Endodermal cell (in vitro differentiated cells): ENCODE data around the gene PPP4R1. TPM values are rescaled to one million over a fixed set of nuclear protein-coding genes. Genes with fewer than 3 reads are reported as not detected.

Experiments
- DNase-seq: peaks from one replicate; pipeline ENCODE4 v3.0.0-alpha.2; 2017
- H3K27ac ChIP-seq: 2 replicates; pipeline ENCODE4 v1.5.1; 2013; ENCODE audit warnings: mild to moderate bottlenecking, low read depth, low read length, moderate library complexity
- H3K27me3 ChIP-seq: 2 replicates; pipeline ENCODE4 v1.6.1; 2013; ENCODE audit warnings: mild to moderate bottlenecking, low read length, moderate library complexity; ENCODE audit not compliant: insufficient read depth, control insufficient read depth, poor library complexity, severe bottlenecking
- H3K36me3 ChIP-seq: 2 replicates; pipeline ENCODE4 v1.7.0; 2013; ENCODE audit warnings: mild to moderate bottlenecking, low read length, moderate library complexity; ENCODE audit not compliant: control insufficient read depth, insufficient read depth
- H3K4me1 ChIP-seq: one replicate; pipeline ENCODE4 v1.7.0; 2013; ENCODE audit warnings: low read length; ENCODE audit not compliant: control insufficient read depth, insufficient read depth
- H3K4me3 ChIP-seq: 2 replicates; pipeline ENCODE4 v1.5.1; 2013; ENCODE audit warnings: mild to moderate bottlenecking, low read length, moderate library complexity
- H3K9ac ChIP-seq: 2 replicates; pipeline ENCODE4 v1.6.1; 2013; ENCODE audit warnings: mild to moderate bottlenecking, low read length, moderate library complexity; ENCODE audit not compliant: poor library complexity, severe bottlenecking; ENCODE audit errors: extremely low read depth
- H3K9me3 ChIP-seq: 2 replicates; pipeline ENCODE4 v1.6.1; 2013; ENCODE audit warnings: mild to moderate bottlenecking, low read length, moderate library complexity; ENCODE audit not compliant: control insufficient read depth
- H3K27ac Mint-ChIP-seq: 2 replicates; pipeline ENCODE4 v1.8.0; 2020; ENCODE audit warnings: mixed read lengths
- H3K27me3 Mint-ChIP-seq: 2 replicates; pipeline ENCODE4 v1.8.0; 2021; ENCODE audit warnings: mild to moderate bottlenecking, mixed read lengths; ENCODE audit not compliant: insufficient read depth
- H3K36me3 Mint-ChIP-seq: 2 replicates; pipeline ENCODE4 v1.8.0; 2020; ENCODE audit warnings: low read depth, mixed read lengths
- H3K4me1 Mint-ChIP-seq: 2 replicates; pipeline ENCODE4 v1.8.0; 2020; ENCODE audit warnings: mixed read lengths
- H3K4me3 Mint-ChIP-seq: 2 replicates; pipeline ENCODE4 v1.8.0; 2020; ENCODE audit warnings: mild to moderate bottlenecking, moderate library complexity, mixed read lengths
- H3K9me3 Mint-ChIP-seq: 2 replicates; pipeline ENCODE4 v1.8.0; 2020; ENCODE audit warnings: mild to moderate bottlenecking, mixed read lengths
- WGBS, 2 experiments: methylation state at CpG; one replicate each; pipeline versions ENCODE4 v1.1.5 to v1.1.7; 2013; ENCODE audit warnings: missing lambda C conversion rate in 2 of 2, mixed read lengths in 1 of 2; ENCODE audit not compliant: insufficient coverage in 1 of 2, insufficient read length in 1 of 2; 5-methylcytosine and 5-hydroxymethylcytosine counted together
- total RNA-seq, 2 donors: library from RNA; stranded (reverse); fragmentation: NEBNext Ultra II Directional in 1 of 2; extraction: Animal tissue kit (Norgen Biotek cat#: 25700) in 1 of 2; gene quantifications; 2 replicates in 1 of 2; 3 replicates in 1 of 2; pipeline ENCODE4 v1.2.1, GENCODE V29; 2021
- TF ChIP-seq, protein P1 (sequence below): fragments of 200-600 bp; sonication (generic); conservative IDR thresholded peaks from 2 replicates; pipeline ENCODE4 v1.5.0; 2021; ENCODE audit warnings: antibody characterized with exemption, mild to moderate bottlenecking

Gene PPP4R1
- total RNA-seq, 2 donors from 2014 or later = 85.8 to 116 TPM

DNA sequence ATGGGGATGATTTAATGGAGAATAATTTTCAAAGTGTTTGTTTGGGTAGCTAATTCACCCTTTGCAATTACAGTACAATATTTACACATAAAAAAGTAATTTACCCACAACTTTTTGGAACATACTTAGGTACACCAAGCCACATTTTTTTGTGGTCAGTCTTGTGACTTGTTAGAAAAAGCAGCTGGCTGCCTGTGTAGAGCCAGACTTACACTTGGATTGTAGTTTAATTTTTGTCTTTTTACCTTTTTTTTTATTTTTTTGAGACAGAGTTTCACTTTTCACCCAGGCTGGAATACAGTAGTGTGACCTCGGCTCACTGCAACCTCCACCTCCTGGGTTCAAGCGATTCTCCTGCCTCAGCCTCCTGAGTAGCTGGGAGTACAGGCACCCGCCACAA, 93.7 kb downstream of the PPP4R1 start:
- Histone ChIP-seq H3K36me3 (peaks cover 45% of the 10 kb centered on the region), H3K9me3 (peaks cover 3% of the 10 kb centered on the region), H3K27me3 (no peaks in the 10 kb centered on the region), H3K4me3 (no peak overlapping the region), H3K4me1 (peaks cover 2% of the 10 kb centered on the region), H3K9ac (no peak overlapping the region), H3K27ac (no peak overlapping the region)
- H3K27ac Mint-ChIP-seq = no peak overlapping the region
- H3K4me1 Mint-ChIP-seq = no peaks in the 10 kb centered on the region
- no peak overlapping the region for H3K4me3 Mint-ChIP-seq
- peaks cover 2% of the 10 kb centered on the region for H3K9me3 Mint-ChIP-seq
- H3K27me3 Mint-ChIP-seq = no peaks in the 10 kb centered on the region
- H3K36me3 Mint-ChIP-seq = peaks cover 57% of the 10 kb centered on the region
- DNase-seq = no peak
- TF ChIP-seq, protein P1, sequence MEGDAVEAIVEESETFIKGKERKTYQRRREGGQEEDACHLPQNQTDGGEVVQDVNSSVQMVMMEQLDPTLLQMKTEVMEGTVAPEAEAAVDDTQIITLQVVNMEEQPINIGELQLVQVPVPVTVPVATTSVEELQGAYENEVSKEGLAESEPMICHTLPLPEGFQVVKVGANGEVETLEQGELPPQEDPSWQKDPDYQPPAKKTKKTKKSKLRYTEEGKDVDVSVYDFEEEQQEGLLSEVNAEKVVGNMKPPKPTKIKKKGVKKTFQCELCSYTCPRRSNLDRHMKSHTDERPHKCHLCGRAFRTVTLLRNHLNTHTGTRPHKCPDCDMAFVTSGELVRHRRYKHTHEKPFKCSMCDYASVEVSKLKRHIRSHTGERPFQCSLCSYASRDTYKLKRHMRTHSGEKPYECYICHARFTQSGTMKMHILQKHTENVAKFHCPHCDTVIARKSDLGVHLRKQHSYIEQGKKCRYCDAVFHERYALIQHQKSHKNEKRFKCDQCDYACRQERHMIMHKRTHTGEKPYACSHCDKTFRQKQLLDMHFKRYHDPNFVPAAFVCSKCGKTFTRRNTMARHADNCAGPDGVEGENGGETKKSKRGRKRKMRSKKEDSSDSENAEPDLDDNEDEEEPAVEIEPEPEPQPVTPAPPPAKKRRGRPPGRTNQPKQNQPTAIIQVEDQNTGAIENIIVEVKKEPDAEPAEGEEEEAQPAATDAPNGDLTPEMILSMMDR = no peak
- WGBS, 2 experiments = 95 to 100% methylated on average over 3 of the region's 3 CpGs

DNA sequence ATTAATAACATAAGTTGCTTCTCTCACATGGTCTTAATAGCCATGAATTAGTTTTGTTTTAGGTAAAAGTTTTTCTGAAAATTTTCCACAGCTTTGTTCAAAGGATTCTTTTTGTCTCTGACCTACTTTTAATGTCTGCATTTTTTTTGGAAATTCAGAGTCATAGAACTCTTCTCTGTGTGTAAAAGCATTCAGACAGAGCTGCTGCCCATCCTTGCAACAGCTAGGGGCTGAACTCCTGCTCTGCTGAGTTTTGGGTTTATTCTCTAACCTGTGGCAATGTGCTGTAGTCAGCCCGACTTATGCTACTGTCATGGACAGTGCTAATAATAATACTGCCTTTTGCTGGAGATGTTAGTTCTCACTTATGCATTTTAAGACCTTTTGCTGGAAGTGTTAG, 95.0 kb downstream of the PPP4R1 start:
- Mint-ChIP-seq H3K4me3 (no peak overlapping the region), H3K36me3 (peaks cover 51% of the 10 kb centered on the region), H3K27ac (no peak overlapping the region), H3K4me1 (no peaks in the 10 kb centered on the region), H3K27me3 (no peaks in the 10 kb centered on the region), H3K9me3 (no peaks in the 10 kb centered on the region)
- DNase-seq = no peak
- Histone ChIP-seq H3K4me1 (no peaks in the 10 kb centered on the region), H3K27me3 (no peaks in the 10 kb centered on the region), H3K4me3 (no peak overlapping the region), H3K9me3 (no peaks in the 10 kb centered on the region), H3K36me3 (peaks cover 36% of the 10 kb centered on the region), H3K27ac (no peak overlapping the region), H3K9ac (no peak overlapping the region)
- 89 to 90% methylated on average over 1 of the region's 1 CpG for WGBS, 2 experiments
- TF ChIP-seq, protein P1 = no peak

DNA sequence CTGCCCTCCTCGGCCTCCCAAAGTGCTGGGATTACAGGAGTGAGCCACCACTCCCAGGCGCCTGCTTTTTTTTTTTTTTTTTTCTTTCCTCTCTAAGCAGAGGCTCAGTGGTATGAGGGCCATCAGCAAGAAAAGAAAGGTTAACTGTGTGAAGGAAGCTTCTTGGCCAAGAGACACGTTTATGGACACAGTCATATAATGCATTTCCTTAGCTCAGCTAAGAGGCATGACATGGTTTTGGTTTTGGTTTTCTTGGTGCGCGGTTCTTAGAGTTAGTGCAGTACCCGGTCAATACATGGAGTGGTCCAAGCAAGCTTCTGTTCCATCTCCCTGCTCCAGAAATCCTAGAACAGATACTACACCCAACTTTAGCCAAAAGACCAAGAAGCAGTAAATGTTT, 96.5 kb downstream of the PPP4R1 start:
- Histone ChIP-seq H3K9me3 (no peaks in the 10 kb centered on the region), H3K4me1 (no peaks in the 10 kb centered on the region), H3K27me3 (no peaks in the 10 kb centered on the region), H3K27ac (no peak overlapping the region), H3K36me3 (peaks cover 40% of the 10 kb centered on the region), H3K4me3 (no peak overlapping the region), H3K9ac (no peak overlapping the region)
- no peak for DNase-seq
- Mint-ChIP-seq H3K27ac (no peak overlapping the region), H3K36me3 (peaks cover 54% of the 10 kb centered on the region), H3K27me3 (no peaks in the 10 kb centered on the region), H3K9me3 (no peaks in the 10 kb centered on the region), H3K4me3 (no peak overlapping the region), H3K4me1 (no peaks in the 10 kb centered on the region)
- 82% methylated on average over 6 of the region's 6 CpGs; no CpG with 5 or more reads in 1 of the 2 experiments for WGBS, 2 experiments
- TF ChIP-seq, protein P1 = no peak
